H9 (cell line): Measurements from ENCODE around the gene HERC4. TPM values are rescaled to one million over a fixed set of nuclear protein-coding genes. Genes with fewer than 3 reads are reported as not detected.

ENCODE experiments used
- DNase-seq: peaks from one replicate; pipeline ENCODE4 v3.0.0-alpha.2; 2017
- H2AFZ ChIP-seq: one replicate; pipeline ENCODE4 v1.6.1; 2013; ENCODE audit warnings: mild to moderate bottlenecking, low read length, control low read depth, moderate library complexity
- H2AK5ac ChIP-seq: 2 replicates; pipeline ENCODE4 v1.6.1; 2013; ENCODE audit warnings: low read length, control low read depth, mixed read lengths; ENCODE audit not compliant: insufficient read length
- H2BK120ac ChIP-seq: one replicate; pipeline ENCODE4 v1.6.1; 2013; ENCODE audit warnings: low read depth, mild to moderate bottlenecking, low read length, control low read depth, inconsistent platforms; ENCODE audit not compliant: poor library complexity, severe bottlenecking
- H2BK12ac ChIP-seq: 2 replicates; pipeline ENCODE4 v1.6.1; 2013; ENCODE audit warnings: low read length, control low read depth, mixed read lengths, low read depth; ENCODE audit not compliant: insufficient read length
- H2BK15ac ChIP-seq: 2 replicates; pipeline ENCODE4 v1.6.1; 2013; ENCODE audit warnings: low read depth, low read length, control low read depth
- H2BK20ac ChIP-seq: one replicate; pipeline ENCODE4 v1.6.1; 2013; ENCODE audit warnings: low read depth, mild to moderate bottlenecking, low read length, control low read depth, inconsistent platforms; ENCODE audit not compliant: poor library complexity, severe bottlenecking
- H2BK5ac ChIP-seq: 2 replicates; pipeline ENCODE4 v1.6.1; 2013; ENCODE audit warnings: low read length, control low read depth, mixed read lengths; ENCODE audit not compliant: insufficient read length
- H3K14ac ChIP-seq: 2 replicates; pipeline ENCODE4 v1.6.1; 2013; ENCODE audit warnings: low read length, control low read depth; ENCODE audit not compliant: insufficient read depth
- H3K18ac ChIP-seq: 2 replicates; pipeline ENCODE4 v1.6.1; 2013; ENCODE audit warnings: low read depth, mild to moderate bottlenecking, mixed read lengths, low read length, control low read depth; ENCODE audit not compliant: insufficient read length
- H3K23ac ChIP-seq: 2 replicates; pipeline ENCODE4 v1.6.1; 2013; ENCODE audit warnings: low read length, control low read depth, mixed read lengths, low read depth; ENCODE audit not compliant: insufficient read length
- H3K23me2 ChIP-seq: 2 replicates; pipeline ENCODE4 v1.6.1; 2013; ENCODE audit warnings: low read depth, mild to moderate bottlenecking, mixed read lengths, low read length, control low read depth; ENCODE audit not compliant: insufficient read length, poor library complexity, severe bottlenecking
- H3K27ac ChIP-seq: 2 replicates; pipeline ENCODE4 v1.5.1; 2013; ENCODE audit warnings: low read length, control low read depth, mixed read lengths, low read depth; ENCODE audit not compliant: insufficient read length
- H3K27me3 ChIP-seq: 2 replicates; pipeline ENCODE4 v1.6.1; 2013; ENCODE audit warnings: low read length, control low read depth, inconsistent platforms; ENCODE audit not compliant: insufficient read depth
- H3K4ac ChIP-seq: 2 replicates; pipeline ENCODE4 v1.6.1; 2013; ENCODE audit warnings: low read depth, mild to moderate bottlenecking, control low read depth, inconsistent platforms, low read length, moderate library complexity
- H3K4me1 ChIP-seq: 2 replicates; pipeline ENCODE4 v1.6.1; 2013; ENCODE audit warnings: low read length, control low read depth, inconsistent platforms; ENCODE audit not compliant: insufficient read depth
- H3K4me2 ChIP-seq: 2 replicates; pipeline ENCODE4 v1.6.1; 2013; ENCODE audit warnings: low read length, control low read depth, mixed read lengths; ENCODE audit not compliant: insufficient read length, insufficient read depth
- H3K56ac ChIP-seq: 2 replicates; pipeline ENCODE4 v1.6.1; 2013; ENCODE audit warnings: low read depth, mild to moderate bottlenecking, mixed read lengths, low read length, control low read depth; ENCODE audit not compliant: insufficient read length
- H3K79me1 ChIP-seq: 2 replicates; pipeline ENCODE4 v1.6.1; 2013; ENCODE audit warnings: low read depth, mild to moderate bottlenecking, moderate library complexity, low read length, control low read depth, inconsistent platforms; ENCODE audit not compliant: insufficient read depth, poor library complexity, severe bottlenecking
- H3K79me2 ChIP-seq: 2 replicates; pipeline ENCODE4 v1.6.1; 2013; ENCODE audit warnings: low read length, control low read depth, inconsistent platforms; ENCODE audit not compliant: insufficient read depth
- H3K9ac ChIP-seq: 2 replicates; pipeline ENCODE4 v1.6.1; 2013; ENCODE audit warnings: low read length, control low read depth, mixed read lengths; ENCODE audit not compliant: insufficient read length; ENCODE audit errors: extremely low read depth
- H3K9me3 ChIP-seq: one replicate; pipeline ENCODE4 v1.6.1; 2013; ENCODE audit warnings: low read depth, low read length, inconsistent platforms; ENCODE audit not compliant: control insufficient read depth
- H3T11ph ChIP-seq: one replicate; pipeline ENCODE4 v1.6.1; 2013; ENCODE audit warnings: mild to moderate bottlenecking, low read length, control low read depth, inconsistent platforms
- H4K20me1 ChIP-seq: one replicate; pipeline ENCODE4 v1.6.1; 2013; ENCODE audit not compliant: control insufficient read depth, insufficient read length, insufficient read depth
- H4K5ac ChIP-seq: 2 replicates; pipeline ENCODE4 v1.6.1; 2013; ENCODE audit warnings: low read depth, mild to moderate bottlenecking, mixed read lengths, low read length, control low read depth; ENCODE audit not compliant: insufficient read length
- H4K8ac ChIP-seq: replicated peaks from 2 replicates; pipeline ENCODE4 v1.6.1; 2013; ENCODE audit warnings: low read length, control low read depth, mixed read lengths, low read depth; ENCODE audit not compliant: insufficient read length
- H4K91ac ChIP-seq: 2 replicates; pipeline ENCODE4 v1.6.1; 2013; ENCODE audit warnings: low read depth, mild to moderate bottlenecking, moderate library complexity, mixed read lengths, low read length, control low read depth; ENCODE audit not compliant: insufficient read length
- H3K27ac Mint-ChIP-seq, 3 experiments: 2 replicates in 2 of 3; 3 replicates in 1 of 3; pipeline ENCODE4 v1.8.0; 2020 to 2021; ENCODE audit warnings: mixed read lengths in 3 of 3, mild to moderate bottlenecking in 1 of 3, moderate library complexity in 1 of 3
- H3K27me3 Mint-ChIP-seq: 2 replicates; pipeline ENCODE4 v1.8.0; 2021; ENCODE audit warnings: low read depth, mild to moderate bottlenecking, moderate library complexity, mixed read lengths
- H3K36me3 Mint-ChIP-seq, 3 experiments: 2 replicates in 2 of 3; 3 replicates in 1 of 3; pipeline ENCODE4 v1.8.0; 2020 to 2021; ENCODE audit warnings: low read depth in 3 of 3, mixed read lengths in 3 of 3; ENCODE audit not compliant: insufficient read depth in 1 of 3
- H3K4me1 Mint-ChIP-seq, 2 experiments: 2 replicates each; pipeline ENCODE4 v1.8.0; 2020; ENCODE audit warnings: mixed read lengths in 2 of 2
- H3K4me3 Mint-ChIP-seq, 2 experiments: 2 replicates in 1 of 2; 3 replicates in 1 of 2; pipeline ENCODE4 v1.8.0; 2020 to 2021; ENCODE audit warnings: mild to moderate bottlenecking in 2 of 2, mixed read lengths in 2 of 2, moderate library complexity in 1 of 2
- H3K9me3 Mint-ChIP-seq, 2 experiments: 2 replicates in 1 of 2; 3 replicates in 1 of 2; pipeline ENCODE4 v1.8.0; 2020; ENCODE audit warnings: mild to moderate bottlenecking in 2 of 2, mixed read lengths in 2 of 2, moderate library complexity in 1 of 2
- WGBS: extraction: QIAGEN DNeasy Blood & Tissue Kit; methylation state at CpG from one replicate; pipeline ENCODE4 v1.1.7; 2013; ENCODE audit warnings: missing lambda C conversion rate, low lambda C conversion rate, mixed read lengths; ENCODE audit not compliant: insufficient read length; ENCODE audit errors: extremely low coverage; 5-methylcytosine and 5-hydroxymethylcytosine counted together
- total RNA-seq: library from RNA; stranded (reverse); gene quantifications from 2 replicates; pipeline ENCODE4 v1.2.1, GENCODE V29; 2021
- TF ChIP-seq, protein P1 (sequence below): fragments of 200-600 bp; sonication (generic); conservative IDR thresholded peaks from 3 replicates; pipeline ENCODE4 v1.8.0; 2021; ENCODE audit warnings: antibody characterized with exemption, mild to moderate bottlenecking

Gene HERC4
- total RNA-seq, 1 experiment from 2014 or later: 24.5 TPM

DNA sequence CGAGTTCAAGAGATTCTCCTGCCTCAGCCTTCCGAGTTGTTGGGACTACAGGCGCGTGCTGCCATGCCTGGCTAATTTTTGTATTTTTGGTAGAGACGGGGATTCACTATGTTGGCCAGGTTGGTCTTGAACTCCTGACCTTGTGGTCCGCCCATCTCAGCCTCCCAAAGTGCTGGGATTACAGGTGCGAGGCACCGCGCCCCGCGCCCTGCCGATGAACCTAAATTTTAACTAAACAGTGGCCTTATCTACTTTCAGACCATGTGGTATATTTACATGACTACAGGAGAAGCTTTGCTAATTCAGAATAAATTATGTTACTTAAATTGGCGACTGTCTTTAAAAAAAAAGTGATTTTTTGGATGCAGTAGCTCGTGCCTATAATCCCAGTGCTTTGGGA lies 181.4 kb downstream of the HERC4 start:
- H3K9me3 ChIP-seq: no peaks in the 10 kb centered on the region
- no peak overlapping the region for H3K23ac ChIP-seq
- no peaks in the 10 kb centered on the region for H4K20me1 ChIP-seq
- H3K56ac ChIP-seq: no peak overlapping the region
- H2BK120ac ChIP-seq: no peak overlapping the region
- DNase-seq: no peak
- no peak overlapping the region for H2BK15ac ChIP-seq
- no peaks in the 10 kb centered on the region for H3K4me1 ChIP-seq
- peaks cover 11% of the 10 kb centered on the region for H3K79me1 ChIP-seq
- H3K14ac ChIP-seq: no peak overlapping the region
- Mint-ChIP-seq H3K4me1 (peaks cover 7 to 10% of the 10 kb centered on the region in 2 experiments), H3K36me3 (peaks cover 54 to 93% (median 88%) of the 10 kb centered on the region in 3 experiments), H3K4me3 (no peak overlapping the region), H3K27me3 (no peaks in the 10 kb centered on the region), H3K9me3 (no peaks in the 10 kb centered on the region), H3K27ac (peak overlapping the region in 1 of 3 experiments; percentile 62; a peak in 1 of 7 replicates)
- no peak overlapping the region for H2BK20ac ChIP-seq
- H3K9ac ChIP-seq: no peak overlapping the region
- no peak overlapping the region for H4K5ac ChIP-seq
- H2AK5ac ChIP-seq: no peak overlapping the region
- no peaks in the 10 kb centered on the region for H3K23me2 ChIP-seq
- WGBS: no CpG with 5 or more reads among the region's 14 CpGs
- H2AFZ ChIP-seq: no peak overlapping the region
- H3K79me2 ChIP-seq: peaks cover 7% of the 10 kb centered on the region; the same call in 1 of the 2 replicates
- TF ChIP-seq, protein P1, sequence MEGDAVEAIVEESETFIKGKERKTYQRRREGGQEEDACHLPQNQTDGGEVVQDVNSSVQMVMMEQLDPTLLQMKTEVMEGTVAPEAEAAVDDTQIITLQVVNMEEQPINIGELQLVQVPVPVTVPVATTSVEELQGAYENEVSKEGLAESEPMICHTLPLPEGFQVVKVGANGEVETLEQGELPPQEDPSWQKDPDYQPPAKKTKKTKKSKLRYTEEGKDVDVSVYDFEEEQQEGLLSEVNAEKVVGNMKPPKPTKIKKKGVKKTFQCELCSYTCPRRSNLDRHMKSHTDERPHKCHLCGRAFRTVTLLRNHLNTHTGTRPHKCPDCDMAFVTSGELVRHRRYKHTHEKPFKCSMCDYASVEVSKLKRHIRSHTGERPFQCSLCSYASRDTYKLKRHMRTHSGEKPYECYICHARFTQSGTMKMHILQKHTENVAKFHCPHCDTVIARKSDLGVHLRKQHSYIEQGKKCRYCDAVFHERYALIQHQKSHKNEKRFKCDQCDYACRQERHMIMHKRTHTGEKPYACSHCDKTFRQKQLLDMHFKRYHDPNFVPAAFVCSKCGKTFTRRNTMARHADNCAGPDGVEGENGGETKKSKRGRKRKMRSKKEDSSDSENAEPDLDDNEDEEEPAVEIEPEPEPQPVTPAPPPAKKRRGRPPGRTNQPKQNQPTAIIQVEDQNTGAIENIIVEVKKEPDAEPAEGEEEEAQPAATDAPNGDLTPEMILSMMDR: no peak
- no peak overlapping the region for H4K8ac ChIP-seq
- H3K4ac ChIP-seq: no peak overlapping the region
- no peaks in the 10 kb centered on the region for H3K27me3 ChIP-seq
- no peak overlapping the region for H2BK5ac ChIP-seq
- H3T11ph ChIP-seq: no peak overlapping the region
- H4K91ac ChIP-seq: no peak overlapping the region
- H3K27ac ChIP-seq: no peak overlapping the region
- no peak overlapping the region for H2BK12ac ChIP-seq
- H3K18ac ChIP-seq: no peak overlapping the region
- no peak overlapping the region for H3K4me2 ChIP-seq
